Endothelial cell of umbilical vein (primary cell): ENCODE data around the gene EPC2. TPM values are rescaled to one million over a fixed set of nuclear protein-coding genes. Genes with fewer than 3 reads are reported as not detected.

Source experiments
- Bru-seq: library from RNA; stranded (reverse); fragments of 400-500 nt; gene quantifications from one replicate; lab custom pipeline; 2021; lab: Mats Ljungman, UMichigan
- BruChase-seq, 2 experiments: library from RNA; stranded (reverse); fragments of 400-500 nt; gene quantifications; one replicate each; lab custom pipeline; 2021; lab: Mats Ljungman, UMichigan
- BruUV-seq: library from RNA; stranded (reverse); fragments of 400-500 nt; replicated peaks from 2 replicates; lab custom pipeline; 2021; lab: Mats Ljungman, UMichigan
- CTCF ChIA-PET: fragments of 300-600, 350-600 bp; sonication (Branson Sonifier 250); formaldehyde crosslinking; loops from one replicate; lab custom pipeline; 2021; ENCODE audit warnings: antibody characterized with exemption, inconsistent platforms; lab: Charles Lee
- POLR2A ChIA-PET: fragments of 300-600, 350-600 bp; sonication (Branson Sonifier 250); formaldehyde crosslinking; loops from one replicate; lab custom pipeline; 2021; ENCODE audit warnings: antibody characterized with exemption, inconsistent platforms; lab: Charles Lee
- DNase-seq: peaks from one replicate; pipeline ENCODE4 v3.0.0-alpha.2; 2011; ENCODE audit warnings: low read depth, low spot score
- FAIRE-seq: peaks from 2 replicates; lab custom pipeline; 2011; peaks lifted over from hg19 to GRCh38; lab: Jason Lieb, UNC
- H2AFZ ChIP-seq: 2 replicates; pipeline ENCODE4 v1.6.0; 2012; ENCODE audit warnings: low read depth, low read length, control low read depth, inconsistent platforms
- H3K27ac ChIP-seq: 2 replicates; pipeline ENCODE4 v1.5.1; 2011; ENCODE audit warnings: low read depth, mild to moderate bottlenecking, control low read depth, low read length, moderate library complexity; ENCODE audit not compliant: insufficient read depth
- H3K27me3 ChIP-seq, 2 experiments: 2 replicates each; pipeline versions ENCODE4 v1.6.0 to v1.6.1; 2011; ENCODE audit warnings: low read length in 2 of 2, mixed read lengths in 1 of 2; ENCODE audit not compliant: control insufficient read depth in 2 of 2, insufficient read depth in 2 of 2
- H3K36me3 ChIP-seq, 2 experiments: 2 replicates in 1 of 2; 3 replicates in 1 of 2; pipeline ENCODE4 v1.5.1; 2011; ENCODE audit warnings: low read length in 2 of 2, mild to moderate bottlenecking in 1 of 2, moderate library complexity in 1 of 2; ENCODE audit not compliant: control insufficient read depth in 2 of 2, insufficient read depth in 2 of 2; ENCODE audit errors: extremely low read depth in 1 of 2
- H3K4me1 ChIP-seq: 3 replicates; pipeline ENCODE4 v1.5.1; 2011; ENCODE audit warnings: mild to moderate bottlenecking, low read length; ENCODE audit not compliant: control insufficient read depth, insufficient read depth; ENCODE audit errors: extremely low read depth
- H3K4me2 ChIP-seq: 2 replicates; pipeline ENCODE4 v1.6.1; 2011; ENCODE audit warnings: low read length, control low read depth, mixed read lengths; ENCODE audit not compliant: insufficient read depth
- H3K4me3 ChIP-seq, 3 experiments: fragments of 200-600 bp in 1 of 3; sonication (generic), shearing (Covaris generic) in 1 of 3; replicated peaks in 1 of 3; 2 replicates each; pipeline ENCODE4 v1.5.1; 2011 to 2016; ENCODE audit warnings: control low read depth in 3 of 3, low read length in 3 of 3, mild to moderate bottlenecking in 2 of 3, inconsistent platforms in 1 of 3, low read depth in 1 of 3, moderate library complexity in 1 of 3; ENCODE audit not compliant: insufficient read depth in 1 of 3
- H3K79me2 ChIP-seq: 2 replicates; pipeline ENCODE4 v1.6.0; 2012; ENCODE audit warnings: low read length, inconsistent platforms; ENCODE audit not compliant: control insufficient read depth, insufficient read depth
- H3K9ac ChIP-seq: replicated peaks from 2 replicates; pipeline ENCODE3; 2011; ENCODE audit warnings: low read length, control low read depth; ENCODE audit not compliant: insufficient read depth; ENCODE audit errors: extremely low read depth
- H3K9me1 ChIP-seq: replicated peaks from 3 replicates; pipeline ENCODE4 v1.6.0; 2011; ENCODE audit warnings: mild to moderate bottlenecking, low read length; ENCODE audit not compliant: control insufficient read depth, insufficient read depth; ENCODE audit errors: extremely low read depth
- H3K9me3 ChIP-seq: replicated peaks from 2 replicates; pipeline ENCODE4 v1.5.1; 2012; ENCODE audit warnings: low read length, inconsistent platforms; ENCODE audit not compliant: control insufficient read depth, insufficient read depth
- H4K20me1 ChIP-seq: replicated peaks from 2 replicates; pipeline ENCODE3; 2011; ENCODE audit warnings: mild to moderate bottlenecking, low read length; ENCODE audit not compliant: control insufficient read depth, insufficient read depth; ENCODE audit errors: extremely low read depth
- GATA2 ChIP-seq: IDR thresholded peaks from 2 replicates; pipeline ENCODE4 v1.7.0; 2011; ENCODE audit warnings: low read depth, mild to moderate bottlenecking, moderate library complexity, mixed read lengths, low read length; ENCODE audit not compliant: insufficient read length, insufficient read depth
- POLR2A ChIP-seq: IDR thresholded peaks from 2 replicates; pipeline ENCODE4 v1.6.1; 2012; ENCODE audit warnings: low read depth, mild to moderate bottlenecking, control low read depth, low read length
- POLR2AphosphoS5 ChIP-seq: IDR thresholded peaks from 2 replicates; pipeline ENCODE4 v1.6.1; 2012; ENCODE audit warnings: low read depth, mild to moderate bottlenecking, control low read depth, low read length, moderate library complexity; ENCODE audit not compliant: insufficient read depth
- dilution Hi-C: fragments of 300-500 bp; cut with MboI; formaldehyde crosslinking; loops from one replicate; pipeline ENCODE4 v1.15.0; 2019; ENCODE audit warnings: low sequenced_read_pairs; ENCODE audit not compliant: extremely low pct_ligation_motif_present
- intact Hi-C: fragments of 100-400 bp; cut with micrococcal nuclease; formaldehyde crosslinking; loops from one replicate; pipeline ENCODE4 v1.10.0; 2022
- long read RNA-seq: library from polyadenylated mRNA; stranded (forward); transcript quantifications from one replicate; pipeline ENCODE4 v2.0.0, GENCODE V29; 2021
- polyA minus RNA-seq, 3 experiments: library from RNA; depleted of rRNA, polyadenylated mRNA; stranded (reverse); fragments of >200 nt; gene quantifications; 1 replicate in 1 of 3; 2 replicates in 2 of 3; pipeline ENCODE4 v1.2.3, GENCODE V29; 2011
- polyA plus RNA-seq, 4 experiments: library from polyadenylated mRNA; depleted of rRNA in 3 of 4; stranded (reverse) in 3 of 4; unstranded in 1 of 4; fragments of >200 nt; gene quantifications; 2 replicates each; pipeline versions ENCODE4 v1.2.1 to v1.2.3, GENCODE V29; 2011 to 2012; ENCODE audit warnings: missing spikeins in 1 of 4
- total RNA-seq: library from RNA; stranded (reverse); gene quantifications from 2 replicates; pipeline ENCODE4 v1.2.3, GENCODE V29; 2021

Gene EPC2, protein sequence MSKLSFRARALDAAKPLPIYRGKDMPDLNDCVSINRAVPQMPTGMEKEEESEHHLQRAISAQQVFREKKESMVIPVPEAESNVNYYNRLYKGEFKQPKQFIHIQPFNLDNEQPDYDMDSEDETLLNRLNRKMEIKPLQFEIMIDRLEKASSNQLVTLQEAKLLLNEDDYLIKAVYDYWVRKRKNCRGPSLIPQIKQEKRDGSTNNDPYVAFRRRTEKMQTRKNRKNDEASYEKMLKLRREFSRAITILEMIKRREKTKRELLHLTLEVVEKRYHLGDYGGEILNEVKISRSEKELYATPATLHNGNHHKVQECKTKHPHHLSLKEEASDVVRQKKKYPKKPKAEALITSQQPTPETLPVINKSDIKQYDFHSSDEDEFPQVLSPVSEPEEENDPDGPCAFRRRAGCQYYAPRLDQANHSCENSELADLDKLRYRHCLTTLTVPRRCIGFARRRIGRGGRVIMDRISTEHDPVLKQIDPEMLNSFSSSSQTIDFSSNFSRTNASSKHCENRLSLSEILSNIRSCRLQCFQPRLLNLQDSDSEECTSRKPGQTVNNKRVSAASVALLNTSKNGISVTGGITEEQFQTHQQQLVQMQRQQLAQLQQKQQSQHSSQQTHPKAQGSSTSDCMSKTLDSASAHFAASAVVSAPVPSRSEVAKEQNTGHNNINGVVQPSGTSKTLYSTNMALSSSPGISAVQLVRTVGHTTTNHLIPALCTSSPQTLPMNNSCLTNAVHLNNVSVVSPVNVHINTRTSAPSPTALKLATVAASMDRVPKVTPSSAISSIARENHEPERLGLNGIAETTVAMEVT
- 24.3 and 25.2 TPM in 2 replicates for total RNA-seq
- polyA plus RNA-seq = 14.6 and 15.1 TPM in 2 replicates
- 13.9 and 14.7 TPM in 2 replicates for polyA plus RNA-seq (2011; cell fraction: cytosol; rRNA removed)
- polyA plus RNA-seq (2011; cell fraction: nucleus; rRNA removed) = 21.4 and 26.4 TPM in 2 replicates
- polyA plus RNA-seq (2012) = 14.7 and 16.5 TPM in 2 replicates
- 29.2 and 32.3 TPM in 2 replicates for polyA minus RNA-seq
- polyA minus RNA-seq (2011; cell fraction: cytosol; rRNA and poly(A)+ RNA removed) = 12.4 TPM
- 91.9 and 129 TPM in 2 replicates for polyA minus RNA-seq (2011; cell fraction: nucleus; rRNA and poly(A)+ RNA removed)
- Bru-seq, nascent RNA = percentile 92 among the genes with signal in this experiment
- percentile 64 among the genes with signal in this experiment for BruChase-seq, experiment 1, labeled RNA remaining after a 6-hour chase
- BruChase-seq, experiment 2, labeled RNA remaining after a 2-hour chase = percentile 72 among the genes with signal in this experiment
- long read RNA-seq, partial matches to known transcripts = 3 of 4 reads
- long read RNA-seq, other reads (novel, unspliced or antisense) = 1 of 4 reads

DNA sequence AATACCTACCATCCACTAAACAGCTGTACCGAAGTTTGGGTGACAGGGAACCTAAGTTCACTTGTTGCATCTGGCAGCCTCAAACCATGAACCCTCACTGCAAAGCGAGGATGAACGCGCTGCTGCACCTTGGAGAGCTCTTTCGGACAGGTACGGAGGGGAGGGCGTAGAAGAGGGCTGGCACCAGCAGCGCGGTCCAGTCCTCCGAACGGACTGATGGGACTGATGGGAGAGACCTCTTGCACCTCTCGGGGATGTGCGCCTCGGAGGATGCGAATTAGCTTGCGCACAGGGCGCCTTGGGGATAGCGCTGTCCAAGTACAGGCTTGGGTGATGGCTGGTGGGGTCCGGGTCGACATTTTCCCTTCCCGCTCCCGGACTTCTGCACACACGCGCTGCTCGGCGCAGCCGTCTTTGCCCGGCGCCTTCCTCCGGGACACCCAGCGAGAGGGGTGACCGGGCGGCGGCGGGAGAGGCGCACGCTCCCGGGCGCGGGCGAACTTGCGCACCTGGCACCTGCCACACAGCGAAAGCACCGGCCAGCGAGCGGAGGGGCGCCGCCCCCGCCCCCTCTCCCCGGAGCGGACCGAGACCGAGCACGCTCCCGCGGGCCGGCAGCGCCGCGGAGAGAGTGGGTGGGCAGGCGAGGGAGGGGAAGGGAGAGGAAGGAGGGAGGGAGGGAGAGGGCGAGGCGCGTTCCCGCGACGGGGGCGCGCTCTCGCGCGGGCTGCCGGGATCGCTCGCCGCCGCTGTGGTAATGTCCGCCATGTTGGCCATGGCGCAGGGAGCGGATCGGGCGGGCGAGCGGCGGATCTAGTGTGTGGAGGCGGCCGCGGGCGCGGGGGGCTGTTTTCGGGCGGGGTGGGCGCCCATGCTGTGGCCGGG is at the start of gene EPC2:
TSS of gene EPC2 (plus strand) at position 754 of the 885 bp plus-strand sequence. CDS start 267 bp downstream, outside the sequence.
- Histone ChIP-seq H3K4me1 (peaks cover 25% of the 10 kb centered on the region), H3K27ac (peak within 1 kb of the TSS; percentile 84), H3K79me2 (peaks cover 38% of the 10 kb centered on the region), H3K36me3 (no peaks in the 10 kb centered on the region), H3K4me3 (peak within 1 kb of the TSS; percentile 83 to 85 (median 83)), H3K27me3 (no peaks in the 10 kb centered on the region), H3K9me1 (no peaks in the 10 kb centered on the region), H4K20me1 (peaks cover 14% of the 10 kb centered on the region), H3K4me2 (peak within 1 kb of the TSS; percentile 99), H3K9ac (peak within 1 kb of the TSS; percentile 90), H2AFZ (peak within 1 kb of the TSS; percentile 72), H3K9me3 (no peaks in the 10 kb centered on the region)
- TF ChIP-seq GATA2 (no peak), POLR2A (peak; percentile 90), POLR2AphosphoS5 (peak; percentile 86)
- no TSS peak for BruUV-seq
- dilution Hi-C loops = no loop called here
- DNase-seq = peak; percentile 83
- CTCF ChIA-PET = interaction anchor here (1.3 to 1.7 kb wide), 3 partner anchors 135 to 623 kb away, joined by 4 to 7 read pairs (median 5); partner anchors contain the start of genes MBD5 and ORC4
- FAIRE-seq = peak; percentile 63
- intact Hi-C loops = loop anchor here (2.0 to 10.0 kb wide), 7 partner anchors 231 to 921 kb away; partner anchors contain the start of genes ACVR2A, KIF5C, MBD5 and ORC4
- POLR2A ChIA-PET = no interaction called here
